Measurements from ENCODE around the gene CAPN11.
"Not testable (repeated sequence)": the region's sequence is repeated elsewhere in the genome, so short reads cannot be mapped to it uniquely, and the experiment has no call there.

The CAPN11 gene

DNA sequence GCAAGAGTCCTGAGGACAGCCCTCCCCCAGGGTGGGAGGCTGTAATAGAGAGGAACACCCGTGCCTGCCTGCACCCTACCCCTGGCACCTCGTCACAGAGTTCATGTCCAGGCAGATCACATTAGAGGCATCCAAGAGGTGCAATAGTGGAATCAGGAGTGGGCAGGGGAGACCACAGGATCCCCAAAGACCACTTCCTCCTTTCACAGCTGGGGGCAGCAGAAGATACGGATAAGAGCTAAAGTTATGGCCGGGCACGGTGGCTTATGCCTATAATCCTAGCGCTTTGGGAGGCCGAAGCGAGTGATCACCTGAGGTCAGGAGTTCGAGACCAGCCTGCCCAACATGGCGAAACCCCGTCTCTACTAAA lies 1.5 kb upstream of the CAPN11 start:
- no peak for DNase-seq

DNA sequence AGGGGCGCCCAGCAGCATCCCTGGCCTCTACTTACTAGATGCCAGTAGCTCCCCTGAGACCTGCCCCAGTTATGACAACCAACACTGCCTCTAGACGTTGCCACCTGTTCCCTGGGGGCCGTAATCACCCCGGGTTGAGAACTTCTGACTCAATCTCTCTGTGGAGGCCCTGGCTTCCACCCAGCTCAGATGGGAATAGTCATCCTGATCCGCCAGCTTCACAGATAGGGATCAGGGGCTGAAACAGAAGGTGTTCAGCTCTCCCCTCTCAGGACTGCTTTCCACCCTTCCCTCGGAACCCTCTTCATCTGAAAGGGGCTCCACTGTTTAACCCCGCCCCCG lies 3.3 kb downstream of the CAPN11 start:
- no peak for DNase-seq

DNA sequence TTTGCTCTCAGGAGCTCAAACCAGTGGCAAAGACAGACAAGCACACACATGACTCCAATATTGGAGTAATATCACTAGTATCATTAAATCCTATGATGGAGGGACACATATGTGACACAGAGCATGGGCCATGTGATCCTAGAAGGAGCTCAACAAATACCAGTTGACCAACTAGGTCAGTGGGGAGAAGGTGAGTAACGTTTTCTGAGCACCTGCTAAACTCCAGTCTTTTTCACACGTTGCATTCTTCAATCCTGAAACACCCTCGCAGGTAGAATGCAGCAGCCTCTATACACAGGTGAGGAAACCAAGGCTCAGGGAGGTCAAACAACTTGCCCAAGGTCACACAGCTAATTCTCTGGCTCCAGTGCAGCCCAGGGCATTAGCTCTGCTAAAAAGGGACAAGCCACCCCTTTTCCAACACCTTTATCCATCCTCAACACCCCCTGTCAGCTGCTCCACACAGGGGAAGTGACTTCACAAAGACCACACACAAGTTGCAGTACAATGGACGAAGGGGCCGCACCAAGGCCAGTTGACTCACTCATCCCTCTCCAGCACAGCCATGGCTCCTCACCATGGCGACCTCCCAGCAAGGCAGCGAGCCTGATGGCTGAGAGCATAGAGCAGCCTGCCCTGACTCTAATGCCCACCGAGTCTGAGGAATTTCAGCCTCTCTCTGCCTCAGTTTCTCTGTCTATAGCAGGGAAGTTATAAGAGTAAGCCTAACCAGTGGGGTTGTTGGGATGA lies 4.4 kb downstream of the CAPN11 start:
- DNase-seq, result no peak

DNA sequence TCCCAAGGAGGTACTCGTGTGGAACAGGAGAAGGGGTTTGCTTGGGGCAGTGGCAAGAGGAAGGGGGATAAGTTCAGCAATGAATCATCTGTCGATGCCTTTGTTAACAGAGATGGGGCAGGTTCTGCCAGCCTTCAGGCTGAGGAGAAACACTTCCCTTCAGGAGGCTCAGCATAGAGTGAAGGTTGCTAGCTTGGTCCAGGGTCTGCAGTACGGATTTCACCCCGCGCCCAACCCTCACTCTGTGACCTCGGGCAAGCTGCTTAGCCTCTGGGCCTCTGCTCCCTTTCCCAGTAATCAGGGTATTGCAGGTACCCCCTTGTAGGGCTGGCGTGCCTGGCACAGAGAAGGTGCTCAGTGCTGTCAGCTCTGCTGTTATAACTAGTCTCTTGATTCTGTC lies 7.5 kb downstream of the CAPN11 start:
- DNase-seq, result no peak

DNA sequence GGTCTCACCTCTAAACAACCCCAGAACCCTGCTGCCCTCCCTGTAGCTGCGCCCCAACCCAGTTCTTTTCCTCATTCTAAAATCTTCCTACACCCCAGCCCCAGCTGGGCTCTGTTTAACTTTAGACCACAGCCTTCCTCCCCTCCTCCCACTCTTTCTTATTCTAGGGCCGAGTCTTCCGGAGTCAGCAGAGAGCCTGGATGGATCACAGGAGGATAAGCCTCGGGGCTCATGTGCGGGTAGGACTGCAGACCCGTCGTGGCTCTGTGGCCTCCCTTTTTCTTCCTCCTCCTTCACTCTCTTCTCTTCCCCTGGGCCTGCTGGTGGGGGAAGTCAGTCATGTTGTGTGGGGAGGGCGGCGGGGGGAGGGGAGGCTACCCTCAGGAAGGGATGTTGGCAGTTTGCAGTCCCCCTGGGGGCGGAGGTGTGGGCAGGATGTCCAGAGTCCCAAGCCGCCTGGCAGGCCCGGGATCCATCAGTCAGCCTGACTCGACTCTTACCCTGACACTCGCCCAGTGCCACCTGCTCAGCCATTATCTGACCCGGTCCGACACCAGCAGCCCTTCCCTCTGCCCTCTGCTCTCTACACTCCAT lies 8.1 kb downstream of the CAPN11 start:
- no peak for DNase-seq

DNA sequence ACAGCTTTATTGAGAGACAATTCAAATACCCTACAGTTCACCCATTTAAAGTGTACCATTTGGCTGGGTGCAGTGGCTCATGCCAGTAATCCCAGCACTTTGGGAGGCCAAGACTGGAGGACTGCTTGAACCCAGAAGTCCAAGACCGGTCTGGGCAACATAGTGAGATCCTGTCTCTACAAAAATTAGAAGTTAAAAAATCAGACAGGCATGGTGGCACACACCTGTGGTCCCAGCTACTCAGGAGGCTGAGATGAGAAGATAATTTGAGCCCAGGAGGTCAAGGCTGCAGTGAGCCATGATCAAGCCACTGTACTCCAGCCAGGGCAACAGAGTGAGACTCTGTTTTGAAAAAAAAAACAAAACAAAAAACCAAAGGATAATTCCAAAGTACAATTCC lies 8.9 kb downstream of the CAPN11 start:
- no peak for DNase-seq

DNA sequence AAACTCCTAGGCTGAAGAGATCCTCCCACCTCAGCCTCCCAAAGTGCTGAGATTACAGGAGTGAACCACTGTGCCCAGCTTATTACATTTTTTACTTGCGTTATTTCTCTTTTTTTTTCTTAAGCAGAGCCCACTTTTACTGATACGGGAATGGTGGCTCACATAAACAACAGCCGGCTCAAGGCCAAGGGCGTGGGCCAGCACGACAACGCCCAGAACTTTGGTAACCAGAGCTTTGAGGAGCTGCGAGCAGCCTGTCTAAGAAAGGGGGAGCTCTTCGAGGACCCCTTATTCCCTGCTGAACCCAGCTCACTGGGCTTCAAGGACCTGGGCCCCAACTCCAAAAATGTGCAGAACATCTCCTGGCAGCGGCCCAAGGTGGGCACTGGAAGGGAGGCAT lies 10.5 kb downstream of the CAPN11 start:
- no peak for DNase-seq

DNA sequence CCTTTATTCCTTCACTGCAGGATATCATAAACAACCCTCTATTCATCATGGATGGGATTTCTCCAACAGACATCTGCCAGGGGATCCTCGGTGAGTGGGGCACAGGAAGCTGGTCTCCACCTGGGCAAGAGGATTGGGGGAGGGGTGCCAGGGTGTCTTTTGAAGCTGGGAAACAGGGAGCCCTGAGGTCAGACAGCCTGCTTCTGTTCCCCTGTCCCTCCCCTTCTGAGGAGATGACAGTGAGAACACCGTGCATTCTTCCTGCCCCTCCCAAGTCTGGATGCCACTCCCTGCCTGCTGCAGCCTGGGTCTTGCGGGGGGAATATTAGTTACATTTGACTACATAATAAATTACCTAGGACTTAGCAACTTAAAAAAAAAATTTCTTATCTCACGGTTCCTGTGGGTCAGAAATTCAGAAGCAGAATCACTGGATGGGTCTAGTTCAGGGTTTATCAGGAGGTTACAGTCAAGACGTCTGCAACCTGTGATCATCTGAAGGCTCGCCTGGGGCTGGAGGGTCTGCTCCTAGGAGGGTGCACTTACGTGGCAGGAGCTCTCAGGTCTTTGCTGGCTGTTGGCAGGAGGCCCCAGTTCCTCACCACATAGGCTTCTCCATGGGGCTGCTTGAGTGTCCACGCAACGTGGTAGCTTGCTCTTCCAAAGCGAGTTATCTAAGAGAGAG lies 11.4 kb downstream of the CAPN11 start:
- no peak for DNase-seq

DNA sequence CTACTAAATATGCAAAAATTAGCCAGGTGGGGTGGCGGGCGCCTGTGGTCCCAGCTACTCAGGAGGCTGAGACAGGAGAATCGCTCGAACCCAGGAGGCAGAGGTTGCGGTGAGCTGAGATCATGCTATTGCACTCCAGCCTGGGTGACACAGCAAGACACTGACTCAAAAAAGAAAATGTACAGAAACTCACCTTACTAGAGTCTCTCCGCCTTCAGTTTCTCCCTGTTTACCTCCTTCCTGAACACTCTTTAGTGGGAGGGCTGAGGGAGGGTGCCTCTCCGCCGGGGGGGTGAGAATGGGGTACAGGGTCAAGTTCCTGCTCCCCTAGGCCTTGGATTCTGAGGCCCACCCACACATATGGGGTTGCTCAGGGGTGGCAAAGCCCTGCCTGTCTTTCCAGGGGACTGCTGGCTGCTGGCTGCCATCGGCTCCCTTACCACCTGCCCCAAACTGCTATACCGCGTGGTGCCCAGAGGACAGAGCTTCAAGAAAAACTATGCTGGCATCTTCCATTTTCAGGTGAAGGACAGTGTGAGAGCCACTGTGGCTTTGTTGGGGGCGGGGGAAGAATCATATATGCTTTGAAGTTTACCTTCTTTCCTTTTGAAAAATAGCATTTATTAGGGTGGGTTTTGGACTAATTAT lies 13.4 kb downstream of the CAPN11 start:
- no peak for DNase-seq

DNA sequence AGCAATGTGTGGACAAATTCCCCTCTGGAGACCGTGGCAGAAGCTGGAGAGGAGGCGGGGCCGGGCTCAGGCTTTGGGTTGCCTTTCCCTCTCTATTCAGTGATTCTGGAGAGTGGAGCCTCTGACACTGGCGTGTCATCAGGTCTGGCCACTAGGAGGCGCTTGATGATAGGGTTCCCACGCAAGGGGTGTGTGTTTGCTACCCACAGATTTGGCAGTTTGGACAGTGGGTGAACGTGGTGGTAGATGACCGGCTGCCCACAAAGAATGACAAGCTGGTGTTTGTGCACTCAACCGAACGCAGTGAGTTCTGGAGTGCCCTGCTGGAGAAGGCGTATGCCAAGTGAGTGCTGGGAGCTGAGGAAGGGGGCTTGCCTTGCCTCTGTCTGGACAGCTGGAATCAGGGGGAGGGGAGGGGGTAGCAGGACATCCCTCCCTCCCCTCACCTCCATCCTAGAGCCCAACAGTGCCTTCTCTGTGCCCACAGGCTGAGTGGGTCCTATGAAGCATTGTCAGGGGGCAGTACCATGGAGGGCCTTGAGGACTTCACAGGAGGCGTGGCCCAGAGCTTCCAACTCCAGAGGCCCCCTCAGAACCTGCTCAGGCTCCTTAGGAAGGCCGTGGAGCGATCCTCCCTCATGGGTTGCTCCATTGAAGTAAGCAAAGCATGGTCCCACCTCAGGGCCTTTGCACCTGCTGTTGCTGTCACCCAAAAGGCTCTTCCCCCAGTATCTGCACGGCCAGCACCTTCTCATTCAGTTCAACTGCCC lies 14.3 kb downstream of the CAPN11 start:
- DNase-seq, result peak; percentile 81

DNA sequence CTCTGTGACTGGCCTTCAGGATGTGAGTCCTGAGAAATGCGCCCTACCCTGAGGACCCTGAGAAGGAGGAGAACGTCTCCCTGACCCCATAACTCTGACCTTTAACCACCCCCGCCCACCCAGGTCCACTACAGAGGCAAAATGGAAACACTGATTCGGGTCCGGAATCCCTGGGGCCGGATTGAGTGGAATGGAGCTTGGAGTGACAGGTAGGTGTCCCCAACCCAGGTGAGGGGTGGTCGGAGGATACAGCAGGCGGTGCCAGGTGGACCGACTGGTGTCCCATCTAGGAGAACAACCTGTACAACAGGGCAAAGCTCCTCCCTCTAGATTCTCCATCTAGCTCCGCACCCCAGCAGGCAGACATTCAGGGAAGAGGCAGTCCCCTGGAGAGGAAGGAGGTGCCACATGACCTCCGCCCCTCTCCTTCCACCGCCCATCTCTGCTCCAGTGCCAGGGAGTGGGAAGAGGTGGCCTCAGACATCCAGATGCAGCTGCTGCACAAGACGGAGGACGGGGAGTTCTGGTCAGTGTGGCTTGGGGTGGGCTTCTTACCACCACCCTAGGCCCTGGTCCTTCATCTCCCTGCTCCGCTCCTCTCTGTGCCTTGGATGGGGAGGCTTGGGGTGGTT lies 17.6 kb downstream of the CAPN11 start:
- no peak for DNase-seq

DNA sequence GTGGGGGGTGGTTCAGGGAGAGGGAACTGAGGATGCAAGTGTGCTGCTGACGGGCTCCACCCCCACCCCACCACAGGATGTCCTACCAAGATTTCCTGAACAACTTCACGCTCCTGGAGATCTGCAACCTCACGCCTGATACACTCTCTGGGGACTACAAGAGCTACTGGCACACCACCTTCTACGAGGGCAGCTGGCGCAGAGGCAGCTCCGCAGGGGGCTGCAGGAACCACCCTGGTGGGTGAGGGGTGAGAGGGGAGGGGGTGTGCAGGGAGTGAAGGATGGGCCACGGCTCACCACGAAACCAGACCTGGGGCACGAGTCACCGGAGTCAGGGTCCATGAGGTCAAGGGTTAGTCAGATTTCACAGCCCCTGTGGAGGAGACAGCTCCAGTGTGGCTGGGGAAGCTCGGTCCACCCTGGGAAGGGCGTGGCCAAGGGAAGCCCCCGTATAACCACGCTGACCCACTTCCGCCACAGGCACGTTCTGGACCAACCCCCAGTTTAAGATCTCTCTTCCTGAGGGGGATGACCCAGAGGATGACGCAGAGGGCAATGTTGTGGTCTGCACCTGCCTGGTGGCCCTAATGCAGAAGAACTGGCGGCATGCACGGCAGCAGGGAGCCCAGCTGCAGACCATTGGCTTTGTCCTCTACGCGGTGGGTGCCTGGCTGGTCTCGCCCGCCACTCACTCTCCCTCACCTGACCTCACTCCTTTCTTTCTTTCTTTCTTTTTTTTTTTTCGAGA lies 18.3 kb downstream of the CAPN11 start:
- peak; percentile 14 for DNase-seq

DNA sequence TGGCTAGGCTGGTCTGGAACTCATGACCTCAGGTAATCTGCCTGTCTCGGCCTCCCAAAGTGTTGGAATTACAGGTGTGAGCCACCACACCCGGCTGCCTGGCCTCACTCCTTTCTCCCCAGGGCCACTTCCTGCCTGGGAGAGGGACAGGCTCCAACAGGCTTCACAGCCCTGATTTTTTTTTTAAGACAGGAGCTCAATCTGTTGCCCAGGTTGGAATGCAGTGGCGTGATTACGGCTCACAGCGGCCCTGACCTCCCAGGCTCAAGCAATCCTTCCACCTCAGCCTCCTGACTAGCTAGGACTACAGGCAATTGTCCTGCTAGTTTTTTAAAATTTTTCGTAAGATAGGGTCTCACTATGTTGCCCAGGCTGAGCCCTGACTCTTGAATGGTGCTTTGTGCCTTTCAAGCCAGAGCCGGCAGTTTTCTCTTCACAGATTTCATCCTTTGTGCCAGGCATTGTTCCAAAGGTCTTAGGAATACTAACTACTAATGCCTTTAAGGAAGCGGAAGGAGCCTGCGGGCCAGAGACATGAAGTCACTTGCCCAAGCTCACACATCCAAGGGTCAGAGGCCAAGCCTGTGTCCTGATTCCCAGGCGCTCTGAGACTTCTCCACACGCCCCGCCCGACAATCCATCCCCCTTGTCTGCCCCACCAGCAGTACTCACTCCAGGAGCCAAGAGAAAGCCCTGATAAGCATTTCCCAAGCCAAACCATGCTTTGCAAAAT lies 19.2 kb downstream of the CAPN11 start:
- DNase-seq, result no peak

DNA sequence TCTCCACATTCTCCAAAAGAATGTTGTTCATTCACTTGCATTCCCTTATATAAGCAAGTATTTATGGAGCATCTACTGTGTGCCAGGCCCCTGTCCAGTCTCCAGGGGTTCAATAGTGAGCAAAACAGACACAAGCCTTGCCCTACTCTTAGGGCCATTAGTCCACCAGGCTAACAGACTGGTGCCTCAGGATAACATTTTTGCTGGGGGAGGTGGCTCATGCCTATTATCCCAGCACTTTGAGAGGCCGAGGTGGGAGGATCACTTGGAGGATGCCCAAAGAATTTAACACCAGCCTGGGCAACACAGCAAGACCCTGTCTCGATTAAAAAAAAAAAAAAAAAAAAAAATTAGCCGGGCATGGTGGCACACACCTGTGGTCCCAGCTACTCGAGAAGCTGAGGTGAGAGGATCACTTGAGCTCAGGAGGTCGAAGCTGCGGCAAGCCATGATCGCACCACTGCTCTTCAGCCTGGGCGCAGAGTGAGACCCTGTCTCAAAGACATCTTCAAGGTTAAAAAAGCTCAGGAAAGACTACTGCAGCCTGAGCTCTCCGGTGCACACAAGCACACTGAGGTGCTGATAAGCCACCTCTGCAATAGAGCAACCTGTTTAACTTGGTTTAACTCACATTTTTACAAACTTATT lies 19.9 kb downstream of the CAPN11 start:
- no peak for DNase-seq

DNA sequence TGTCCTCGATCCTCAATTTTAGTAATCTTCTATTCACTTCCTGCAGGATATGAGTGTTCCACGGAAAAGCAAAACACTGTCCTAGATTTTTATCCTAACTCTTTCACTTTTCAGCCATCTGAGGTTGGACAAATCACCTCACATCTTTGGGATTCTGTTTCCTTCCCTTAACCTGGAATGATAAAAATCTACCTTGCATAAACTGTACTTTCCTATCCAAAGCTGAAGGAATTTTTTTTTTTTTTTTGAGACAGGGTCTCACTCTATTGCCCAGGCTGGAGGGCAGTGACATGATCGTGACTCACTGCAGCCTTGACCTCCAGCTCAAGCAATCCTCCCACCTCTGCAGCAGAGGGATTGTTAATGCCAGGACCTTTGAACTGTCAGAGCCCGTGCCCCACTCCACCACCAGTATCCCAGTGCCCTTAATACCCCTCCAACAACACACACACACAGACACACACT lies 20.5 kb downstream of the CAPN11 start:
- DNase-seq, result no peak

DNA sequence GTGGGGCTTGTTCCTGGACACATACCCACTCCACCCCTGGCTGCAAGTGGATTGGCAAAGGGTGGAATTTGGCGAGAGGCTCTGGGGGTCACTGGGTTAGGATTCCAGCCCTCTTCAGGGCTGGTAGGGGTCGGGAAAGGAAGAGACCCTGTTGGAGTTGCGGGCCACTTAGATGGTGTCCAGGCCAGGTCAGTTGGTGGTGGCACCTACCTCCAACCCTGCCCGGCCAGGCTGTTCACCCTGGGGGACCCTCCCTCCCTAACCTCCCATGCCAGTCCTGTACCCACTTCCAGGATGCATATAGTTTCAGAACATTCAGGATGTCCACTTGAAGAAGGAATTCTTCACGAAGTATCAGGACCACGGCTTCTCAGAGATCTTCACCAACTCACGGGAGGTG lies 21.0 kb downstream of the CAPN11 start:
- no peak for DNase-seq

DNA sequence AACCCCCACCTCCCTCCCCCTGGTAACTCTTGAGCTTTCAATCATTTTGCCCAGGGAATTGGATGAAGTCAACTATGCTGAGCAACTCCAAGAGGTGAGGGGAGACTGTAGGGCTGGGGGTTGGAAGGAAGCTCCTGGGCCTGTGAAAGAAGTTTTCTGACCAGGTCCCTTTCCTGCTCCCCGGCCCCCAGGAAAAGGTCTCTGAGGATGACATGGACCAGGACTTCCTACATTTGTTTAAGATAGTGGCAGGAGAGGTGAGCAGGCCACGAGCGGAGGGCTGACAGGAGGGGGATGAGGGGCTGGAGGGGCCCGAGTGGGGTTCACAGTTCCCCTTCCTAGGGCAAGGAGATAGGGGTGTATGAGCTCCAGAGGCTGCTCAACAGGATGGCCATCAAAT lies 21.8 kb downstream of the CAPN11 start:
- no peak for DNase-seq

DNA sequence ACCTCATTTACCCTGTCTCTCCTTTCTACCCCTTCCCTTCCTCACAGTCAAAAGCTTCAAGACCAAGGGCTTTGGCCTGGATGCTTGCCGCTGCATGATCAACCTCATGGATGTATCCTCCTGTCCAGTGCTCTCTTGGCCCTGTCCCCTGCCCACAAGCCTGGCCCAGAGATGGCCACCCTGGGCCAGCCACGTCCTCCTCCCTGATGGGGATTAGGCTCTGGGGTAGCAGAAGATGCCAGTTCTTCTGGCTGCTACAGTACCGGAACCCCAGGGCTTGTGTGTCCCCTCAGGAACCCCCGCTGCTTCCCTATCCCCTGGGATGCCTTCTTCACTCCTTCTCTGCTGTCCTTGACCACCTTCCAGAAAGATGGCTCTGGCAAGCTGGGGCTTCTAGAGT lies 22.3 kb downstream of the CAPN11 start:
- DNase-seq, result no peak

DNA sequence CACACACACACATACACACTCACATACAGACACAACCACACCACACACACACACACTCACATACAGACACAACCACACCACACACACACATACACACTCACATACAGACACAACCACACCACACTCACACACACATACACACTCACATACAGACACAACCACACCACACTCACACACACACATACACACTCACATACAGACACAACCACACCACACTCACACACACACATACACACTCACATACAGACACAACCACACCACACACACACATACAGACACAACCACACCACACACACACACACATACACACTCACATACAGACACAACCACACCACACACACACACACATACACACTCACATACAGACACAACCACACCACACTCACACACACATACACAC lies 23.2 kb downstream of the CAPN11 start:
- not testable (repeated sequence) for DNase-seq

DNA sequence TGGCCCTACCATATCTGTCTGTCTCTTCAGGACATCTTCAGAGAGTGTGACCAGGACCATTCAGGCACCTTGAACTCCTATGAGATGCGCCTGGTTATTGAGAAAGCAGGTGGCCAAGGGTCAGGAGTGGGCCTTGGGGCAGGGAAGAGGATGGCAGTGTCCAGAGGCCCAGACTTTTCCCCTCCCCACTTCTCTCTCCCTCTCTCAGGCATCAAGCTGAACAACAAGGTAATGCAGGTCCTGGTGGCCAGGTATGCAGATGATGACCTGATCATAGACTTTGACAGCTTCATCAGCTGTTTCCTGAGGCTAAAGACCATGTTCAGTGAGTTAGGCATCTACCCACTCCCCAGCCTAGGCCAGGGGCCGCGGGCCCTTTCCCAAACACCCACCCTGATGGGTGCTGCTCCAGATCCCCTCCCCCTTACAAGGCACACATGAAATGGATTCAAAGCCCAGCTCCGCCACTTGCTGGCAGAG lies 24.3 kb downstream of the CAPN11 start:
- no peak for DNase-seq

Data from activated CD4-positive, alpha-beta T cell treated with anti-CD3 and anti-CD28 coated beads, Interleukin-10, Interleukin-2, amounts not matched to agents 100 ng/mL and 50 ng/mL, durations not matched to agents 16 hours and 8 hours (primary cell).